NCI-H226 (cell line): ENCODE results near the gene HSPA6.
"Not testable (repeated sequence)": the region's sequence is repeated elsewhere in the genome, so short reads cannot be mapped to it uniquely, and the experiment has no call there.

Source experiments
- DNase-seq: peaks from one replicate; pipeline ENCODE4 v3.0.0-alpha.2; 2015

HSPA6 gene

DNA sequence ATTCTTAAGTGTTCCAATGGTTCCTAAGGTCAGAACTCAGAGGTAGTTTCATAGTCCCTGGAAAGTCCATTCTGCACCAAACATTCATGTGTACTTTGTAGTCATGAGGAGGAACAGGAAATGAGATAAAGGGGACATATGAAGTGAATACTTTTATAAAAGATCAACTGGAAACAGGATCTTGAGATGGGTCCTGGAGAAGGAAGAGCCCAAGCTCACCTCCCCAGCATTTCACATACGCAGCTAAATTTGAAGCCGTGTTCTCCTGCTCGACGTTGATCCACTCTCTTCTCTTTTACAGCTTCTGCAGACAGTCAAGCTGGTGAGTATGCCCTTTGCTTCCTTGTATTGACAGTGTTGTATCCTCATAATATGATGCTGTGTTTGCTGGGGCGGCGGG, 18.7 kb upstream of the HSPA6 start:
- no peak for DNase-seq

DNA sequence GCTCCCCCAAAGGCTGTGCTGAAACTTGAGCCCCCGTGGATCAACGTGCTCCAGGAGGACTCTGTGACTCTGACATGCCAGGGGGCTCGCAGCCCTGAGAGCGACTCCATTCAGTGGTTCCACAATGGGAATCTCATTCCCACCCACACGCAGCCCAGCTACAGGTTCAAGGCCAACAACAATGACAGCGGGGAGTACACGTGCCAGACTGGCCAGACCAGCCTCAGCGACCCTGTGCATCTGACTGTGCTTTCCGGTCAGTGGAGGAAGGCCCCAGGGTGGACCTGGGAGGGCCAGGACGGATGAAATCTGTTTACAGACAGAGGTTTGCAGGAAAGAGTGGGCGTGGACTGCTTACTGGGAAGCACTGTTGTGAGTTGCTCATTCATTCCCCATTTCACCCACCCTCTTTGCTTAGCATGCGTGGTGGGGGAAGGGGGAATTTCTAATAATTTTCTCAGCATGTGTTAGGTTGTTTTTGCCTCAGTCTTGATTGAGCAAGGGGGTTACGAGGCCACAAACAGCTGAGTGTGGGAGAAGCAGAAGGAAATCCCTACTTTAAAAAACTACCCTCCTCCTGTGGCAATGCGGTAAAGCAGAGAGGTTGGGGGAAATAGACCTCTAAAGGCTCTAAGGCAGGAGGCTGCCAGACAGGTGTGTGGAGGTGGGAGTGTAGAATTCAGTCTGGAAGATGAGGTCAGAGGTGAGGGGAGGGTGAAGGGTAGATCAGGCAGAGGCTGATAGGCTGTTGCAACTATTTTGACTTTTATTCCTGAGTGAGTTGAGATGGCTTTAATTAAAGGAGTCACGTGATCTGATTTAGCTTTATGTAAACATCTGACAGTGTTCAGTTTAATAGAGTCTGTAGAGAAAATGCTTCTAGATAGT, 17.8 kb upstream of the HSPA6 start:
- no peak for DNase-seq

DNA sequence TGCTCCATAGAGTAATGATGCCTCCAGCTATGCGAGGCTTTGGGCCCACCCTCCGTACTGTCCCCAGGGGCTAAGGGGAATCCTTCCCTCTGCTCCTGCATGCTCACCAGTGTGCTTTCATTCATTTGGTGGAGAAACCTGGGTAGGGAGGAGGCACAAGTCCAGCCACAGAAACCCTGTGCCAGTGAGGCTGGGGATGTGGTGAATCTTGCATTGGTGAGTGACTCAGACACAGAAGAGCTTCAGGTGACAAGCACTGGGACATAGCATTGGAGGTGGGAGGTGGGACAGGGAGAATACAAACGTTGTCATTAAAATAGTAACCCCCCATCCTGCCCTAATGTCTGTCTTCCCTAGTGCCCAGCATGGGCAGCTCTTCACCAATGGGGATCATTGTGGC, 13.9 kb upstream of the HSPA6 start:
- no peak for DNase-seq

DNA sequence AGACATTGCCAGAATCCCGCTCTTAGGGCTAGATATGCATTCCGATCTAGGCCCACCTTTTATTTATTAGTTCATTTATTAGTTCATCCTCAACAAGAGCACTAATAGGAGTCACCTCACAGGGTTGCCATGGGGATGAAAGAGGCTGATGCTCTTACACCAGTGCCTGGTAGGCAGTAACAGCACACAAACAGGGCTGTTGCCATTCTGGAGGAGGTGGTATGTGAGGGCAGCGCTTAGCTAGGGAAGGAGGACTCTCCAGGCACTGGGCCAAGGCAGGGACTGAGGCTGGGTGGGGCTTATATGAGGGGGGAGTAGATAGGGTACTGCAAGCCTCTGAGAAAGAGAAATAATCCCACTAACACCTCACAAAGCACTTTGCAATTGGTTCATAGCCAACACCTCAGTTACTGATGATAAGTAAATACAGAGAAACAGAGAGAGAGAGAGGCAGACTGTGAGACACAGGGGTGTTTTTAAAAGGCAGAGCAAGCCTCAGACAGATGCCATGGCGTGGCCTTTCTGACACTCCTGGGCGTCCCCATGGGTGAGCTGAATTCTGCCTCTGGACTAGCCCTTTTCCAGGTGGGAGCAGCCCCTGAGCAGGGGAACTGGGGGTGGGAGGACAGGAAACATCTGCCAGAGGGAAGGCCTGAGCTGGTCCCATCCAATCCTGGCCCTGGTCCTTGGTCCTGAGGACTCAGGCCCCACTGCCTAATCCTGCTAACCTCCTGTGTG, 13.2 kb upstream of the HSPA6 start:
- DNase-seq, result peak; percentile 14

DNA sequence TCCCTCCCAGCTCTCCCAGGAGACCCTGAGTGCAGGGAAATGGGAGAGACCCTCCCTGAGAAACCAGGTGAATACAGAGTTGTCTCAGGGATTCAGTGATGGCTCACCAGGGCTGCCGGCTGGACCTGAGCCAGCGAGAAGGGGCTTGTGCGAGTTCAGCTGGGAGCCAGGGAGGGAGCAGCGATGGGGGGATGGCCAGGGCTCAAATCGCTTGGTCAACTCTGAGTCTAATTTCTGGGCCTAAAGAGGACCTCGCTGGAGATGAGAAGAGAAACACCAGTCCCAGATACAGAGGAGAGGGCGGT, 12.6 kb upstream of the HSPA6 start:
- no peak for DNase-seq

DNA sequence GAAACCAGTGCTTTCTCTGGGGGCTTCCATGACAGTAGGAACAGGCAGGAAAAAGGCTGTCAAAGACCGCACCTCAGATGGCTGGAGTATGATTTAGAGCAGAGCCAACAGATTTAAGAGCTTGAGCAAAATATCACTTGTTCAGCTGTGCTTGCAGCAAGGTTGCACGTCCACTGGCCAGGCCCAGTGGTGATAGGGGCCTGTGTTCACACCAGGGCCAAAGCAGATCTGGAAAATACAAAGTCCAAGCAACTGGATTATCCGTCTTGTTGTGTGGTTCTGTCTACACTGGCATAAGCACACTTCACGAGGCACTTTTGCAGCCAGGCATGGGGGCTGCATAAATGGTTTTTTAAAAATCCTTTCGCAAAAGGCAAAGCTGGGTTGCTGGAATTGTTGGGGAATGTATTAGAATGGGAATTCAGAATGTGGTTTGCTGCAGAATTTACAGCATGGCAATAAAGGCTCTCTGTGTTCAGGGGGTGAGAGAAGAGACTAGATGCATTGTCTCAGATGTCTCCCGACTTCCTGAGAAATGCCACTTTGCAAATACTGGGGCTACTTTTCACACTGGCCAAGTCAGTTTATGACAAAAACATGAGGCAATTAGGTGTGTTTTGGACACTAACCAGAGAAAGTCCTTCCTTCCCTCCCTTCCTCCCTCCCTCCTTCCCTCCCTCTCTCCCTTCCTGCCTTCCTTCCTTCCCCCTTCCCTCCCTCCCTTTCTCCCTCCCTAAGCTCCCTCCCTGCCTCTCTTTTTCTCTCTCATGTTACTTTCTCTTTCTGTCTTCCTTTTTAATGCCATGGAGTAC, 11.5 kb upstream of the HSPA6 start:
- not testable (repeated sequence) for DNase-seq

DNA sequence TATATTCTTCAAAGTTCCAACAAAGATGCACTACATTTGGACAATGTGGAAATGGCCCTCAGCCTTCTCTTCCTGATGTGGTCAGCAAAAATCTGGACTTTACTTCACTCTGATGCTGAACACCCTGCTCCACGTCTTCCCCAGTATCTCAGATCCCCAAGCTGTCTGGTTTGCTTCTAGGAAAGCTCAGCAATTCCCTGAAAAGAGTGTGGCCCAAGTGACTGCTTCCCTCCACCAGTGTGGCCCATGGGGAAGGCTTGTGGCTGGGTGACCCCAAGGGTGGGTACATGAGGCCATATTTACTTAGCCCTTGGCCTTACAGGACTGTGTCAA, 10.9 kb upstream of the HSPA6 start:
- DNase-seq, result not testable (repeated sequence)

DNA sequence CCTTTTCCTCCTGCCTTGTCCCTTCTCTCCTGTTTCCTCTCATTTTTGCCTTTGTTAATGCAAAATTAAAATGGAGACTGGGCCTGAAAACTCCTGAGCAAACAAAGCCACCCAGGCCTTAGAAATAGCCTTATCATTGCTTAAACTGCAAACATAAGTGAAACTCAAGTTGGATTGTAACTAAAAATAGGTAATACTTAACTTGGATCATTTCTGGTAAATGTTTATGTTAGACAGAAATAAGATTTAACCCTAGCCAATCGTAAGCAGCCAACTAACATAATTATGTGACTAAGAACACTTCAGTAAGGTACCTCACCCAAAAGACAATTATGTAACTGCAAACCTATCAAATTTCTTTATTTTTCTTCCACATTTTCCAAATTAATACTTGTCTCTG, 10.4 kb upstream of the HSPA6 start:
- not testable (repeated sequence) for DNase-seq

DNA sequence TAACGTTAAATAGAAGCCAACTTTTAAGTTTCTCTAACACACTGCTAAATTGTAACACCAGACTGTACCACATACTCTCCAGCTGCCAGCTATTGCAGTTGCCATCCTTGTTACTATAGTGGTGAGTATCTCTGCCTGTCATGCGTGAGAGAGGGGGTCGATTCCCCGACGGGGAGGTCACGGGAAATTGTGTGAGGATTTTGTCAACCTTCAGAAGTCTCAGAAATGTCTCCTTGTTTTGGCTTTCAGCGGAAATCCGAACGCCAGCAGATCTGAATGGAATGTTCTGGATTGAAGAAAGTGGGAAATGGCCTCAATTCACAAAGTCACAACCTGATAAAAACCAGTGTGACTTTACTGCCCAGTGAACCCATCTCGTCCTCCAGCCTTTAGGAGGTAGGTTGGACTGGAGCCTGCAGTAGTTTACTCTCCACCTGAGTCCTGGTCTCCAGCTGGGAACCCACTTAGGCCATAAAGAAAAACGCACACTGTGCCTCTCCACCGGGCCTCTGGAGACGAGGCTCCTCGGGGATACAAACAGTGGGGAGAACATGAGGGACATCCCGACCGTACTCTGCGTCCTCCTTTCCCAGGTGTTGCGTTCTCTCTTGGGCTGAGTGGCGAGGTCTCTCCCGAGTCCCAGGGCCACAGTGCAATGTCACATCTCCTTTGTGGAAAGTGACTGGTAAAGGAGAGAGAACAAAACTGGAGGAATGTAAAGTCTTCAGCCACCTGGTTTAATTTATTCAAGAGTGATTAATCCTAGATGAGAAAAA, 1.1 kb upstream of the HSPA6 start:
- DNase-seq, result not testable (repeated sequence)

DNA sequence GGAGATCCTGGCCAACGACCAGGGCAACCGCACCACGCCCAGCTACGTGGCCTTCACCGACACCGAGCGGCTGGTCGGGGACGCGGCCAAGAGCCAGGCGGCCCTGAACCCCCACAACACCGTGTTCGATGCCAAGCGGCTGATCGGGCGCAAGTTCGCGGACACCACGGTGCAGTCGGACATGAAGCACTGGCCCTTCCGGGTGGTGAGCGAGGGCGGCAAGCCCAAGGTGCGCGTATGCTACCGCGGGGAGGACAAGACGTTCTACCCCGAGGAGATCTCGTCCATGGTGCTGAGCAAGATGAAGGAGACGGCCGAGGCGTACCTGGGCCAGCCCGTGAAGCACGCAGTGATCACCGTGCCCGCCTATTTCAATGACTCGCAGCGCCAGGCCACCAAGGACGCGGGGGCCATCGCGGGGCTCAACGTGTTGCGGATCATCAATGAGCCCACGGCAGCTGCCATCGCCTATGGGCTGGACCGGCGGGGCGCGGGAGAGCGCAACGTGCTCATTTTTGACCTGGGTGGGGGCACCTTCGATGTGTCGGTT, 477 bp downstream of the HSPA6 start:
- DNase-seq, result not testable (repeated sequence)

DNA sequence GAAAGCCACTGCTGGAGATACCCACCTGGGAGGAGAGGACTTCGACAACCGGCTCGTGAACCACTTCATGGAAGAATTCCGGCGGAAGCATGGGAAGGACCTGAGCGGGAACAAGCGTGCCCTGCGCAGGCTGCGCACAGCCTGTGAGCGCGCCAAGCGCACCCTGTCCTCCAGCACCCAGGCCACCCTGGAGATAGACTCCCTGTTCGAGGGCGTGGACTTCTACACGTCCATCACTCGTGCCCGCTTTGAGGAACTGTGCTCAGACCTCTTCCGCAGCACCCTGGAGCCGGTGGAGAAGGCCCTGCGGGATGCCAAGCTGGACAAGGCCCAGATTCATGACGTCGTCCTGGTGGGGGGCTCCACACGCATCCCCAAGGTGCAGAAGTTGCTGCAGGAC, 981 bp downstream of the HSPA6 start:
- not testable (repeated sequence) for DNase-seq

DNA sequence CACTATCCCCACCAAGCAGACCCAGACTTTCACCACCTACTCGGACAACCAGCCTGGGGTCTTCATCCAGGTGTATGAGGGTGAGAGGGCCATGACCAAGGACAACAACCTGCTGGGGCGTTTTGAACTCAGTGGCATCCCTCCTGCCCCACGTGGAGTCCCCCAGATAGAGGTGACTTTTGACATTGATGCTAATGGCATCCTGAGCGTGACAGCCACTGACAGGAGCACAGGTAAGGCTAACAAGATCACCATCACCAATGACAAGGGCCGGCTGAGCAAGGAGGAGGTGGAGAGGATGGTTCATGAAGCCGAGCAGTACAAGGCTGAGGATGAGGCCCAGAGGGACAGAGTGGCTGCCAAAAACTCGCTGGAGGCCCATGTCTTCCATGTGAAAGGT, 1.6 kb downstream of the HSPA6 start:
- DNase-seq, result not testable (repeated sequence)

DNA sequence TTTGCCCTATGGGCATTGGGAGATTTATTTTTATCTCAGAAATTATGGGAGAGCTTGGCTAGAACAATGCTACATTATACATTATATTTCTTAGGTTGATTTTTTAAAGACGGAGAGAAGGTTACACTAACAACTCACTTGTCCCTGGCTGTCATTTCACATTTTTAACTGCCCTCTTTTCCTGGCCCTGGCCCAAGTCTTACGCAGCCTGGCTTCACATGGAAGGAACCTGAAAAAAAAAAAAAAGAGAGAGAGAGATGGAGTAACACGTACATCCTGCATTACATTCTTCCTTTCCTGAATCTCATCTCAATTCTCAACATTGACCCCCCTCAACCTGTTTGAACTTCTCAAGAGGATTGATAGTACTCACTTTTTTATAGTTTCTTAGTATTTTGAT, 4.2 kb downstream of the HSPA6 start:
- DNase-seq, result not testable (repeated sequence)

DNA sequence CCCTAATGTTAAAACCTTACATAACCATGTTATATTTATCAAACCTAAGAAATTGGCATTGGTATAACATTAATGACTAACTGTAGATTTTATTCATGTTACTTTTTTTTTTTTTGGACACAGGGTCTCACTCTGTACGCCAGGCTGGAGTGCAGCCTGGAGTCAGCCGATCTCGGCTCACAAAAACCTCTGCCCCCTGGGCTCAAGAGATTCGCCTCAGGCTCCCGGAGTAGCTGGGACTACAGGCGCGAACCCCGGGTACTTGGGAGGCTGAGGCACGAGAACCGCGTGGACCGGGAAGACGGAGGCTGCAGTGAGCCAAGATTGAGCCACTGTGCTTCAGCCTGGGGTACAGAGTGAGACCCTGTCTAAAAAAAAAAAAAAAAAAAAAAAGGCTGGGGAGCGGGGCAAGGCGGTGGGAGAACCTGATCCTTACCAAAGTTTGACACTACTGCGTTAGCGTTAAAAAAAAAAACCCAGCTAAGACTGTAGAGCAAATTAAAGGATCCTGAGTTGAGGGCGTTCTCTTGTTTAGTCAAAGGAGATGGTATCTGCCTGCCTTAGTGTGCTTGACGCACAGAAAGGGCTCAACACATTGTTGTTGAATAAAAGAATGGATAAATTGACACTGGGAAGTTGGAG, 5.2 kb downstream of the HSPA6 start:
- DNase-seq, result not testable (repeated sequence)

DNA sequence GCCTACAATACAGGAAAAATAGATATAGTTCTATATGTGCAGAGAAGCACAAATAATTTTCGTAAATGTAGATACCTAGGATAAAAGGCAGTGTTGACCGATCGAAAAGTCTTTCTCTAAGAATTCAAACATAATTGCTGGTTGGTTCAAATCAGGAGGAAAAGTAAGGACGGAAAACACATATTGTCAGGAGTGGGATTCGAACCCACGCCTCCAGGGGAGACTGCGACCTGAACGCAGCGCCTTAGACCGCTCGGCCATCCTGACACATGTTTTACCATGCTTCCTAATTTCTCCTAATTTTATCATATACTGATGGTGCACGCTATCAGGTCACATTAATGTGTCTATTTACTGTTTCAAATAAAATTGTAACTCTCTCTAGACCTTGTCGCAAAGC, 5.8 kb downstream of the HSPA6 start:
- DNase-seq, result peak; percentile 41

DNA sequence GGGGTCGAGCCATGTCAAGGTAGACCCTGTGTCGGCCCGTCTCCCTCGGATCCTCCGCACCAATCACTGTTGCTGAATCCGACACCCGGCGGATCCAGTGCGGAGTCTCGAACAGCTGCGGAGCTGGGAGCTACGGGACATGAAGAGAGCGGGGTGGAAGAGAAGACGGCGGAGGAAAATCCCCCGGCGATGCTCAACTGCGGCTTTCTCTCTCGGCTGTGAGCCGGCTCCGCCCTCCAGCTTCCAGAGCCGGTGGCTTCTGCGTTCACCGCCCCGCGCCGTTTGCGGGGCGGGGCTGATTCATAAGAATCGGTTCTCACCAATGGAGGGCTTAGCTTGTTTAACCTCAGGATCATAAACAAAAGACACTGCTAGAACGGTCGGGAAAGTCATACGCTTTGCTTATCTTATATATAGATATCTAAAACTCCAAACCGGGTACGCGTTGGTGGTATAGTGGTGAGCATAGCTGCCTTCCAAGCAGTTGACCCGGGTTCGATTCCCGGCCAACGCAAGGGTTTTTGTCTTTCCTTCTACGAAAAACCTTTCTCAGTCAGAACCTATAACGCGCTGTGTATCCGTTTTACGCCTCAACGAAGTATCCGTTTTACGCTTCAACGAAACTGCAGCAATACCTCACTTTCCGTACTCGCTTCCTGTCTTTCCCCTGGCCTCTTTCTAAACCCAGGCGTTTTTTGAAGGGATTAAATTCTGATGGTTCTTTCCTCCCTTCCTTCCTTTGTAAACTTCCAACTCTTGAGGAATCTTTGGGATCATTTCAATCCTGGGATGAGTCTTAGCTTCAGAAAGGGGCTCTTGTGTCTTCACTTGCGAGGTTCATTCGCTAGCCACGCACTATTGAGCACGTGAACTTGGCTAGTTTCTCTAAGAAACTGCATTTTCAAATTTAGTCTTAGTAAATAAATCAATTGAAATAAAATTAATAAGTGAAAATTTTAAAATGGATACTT, 6.6 kb downstream of the HSPA6 start:
- peak; percentile 92 for DNase-seq

DNA sequence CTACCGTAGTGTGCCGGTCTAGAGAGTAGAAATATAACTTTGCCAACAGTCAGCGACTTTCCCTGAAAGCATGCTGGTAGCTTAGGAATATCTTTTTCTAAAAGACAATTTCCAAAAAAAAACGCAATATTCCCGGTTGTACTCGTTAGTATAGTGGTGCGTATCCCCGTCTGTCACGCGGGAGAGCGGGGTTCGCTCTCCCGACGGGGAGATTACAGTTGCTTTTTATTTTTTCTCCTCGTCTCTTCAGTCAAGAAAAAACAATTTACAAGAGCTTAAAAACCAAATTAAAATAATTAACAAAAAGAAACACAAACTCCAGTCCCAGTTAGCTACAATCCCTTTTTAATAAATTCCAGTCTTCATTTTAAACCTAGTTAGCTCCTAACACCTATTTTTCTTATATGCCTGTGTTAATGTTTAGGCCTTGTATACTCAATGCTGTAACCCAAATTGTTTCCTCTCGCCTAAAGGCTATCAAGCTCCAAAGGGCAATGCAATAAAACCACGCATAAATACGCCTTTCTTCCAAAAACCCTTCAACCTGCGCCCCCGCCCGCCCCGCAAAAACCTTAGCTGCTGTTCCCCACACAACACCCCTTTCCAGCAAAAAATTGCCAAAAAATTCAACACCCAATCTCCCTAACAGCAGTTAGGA, 7.8 kb downstream of the HSPA6 start:
- no peak for DNase-seq

DNA sequence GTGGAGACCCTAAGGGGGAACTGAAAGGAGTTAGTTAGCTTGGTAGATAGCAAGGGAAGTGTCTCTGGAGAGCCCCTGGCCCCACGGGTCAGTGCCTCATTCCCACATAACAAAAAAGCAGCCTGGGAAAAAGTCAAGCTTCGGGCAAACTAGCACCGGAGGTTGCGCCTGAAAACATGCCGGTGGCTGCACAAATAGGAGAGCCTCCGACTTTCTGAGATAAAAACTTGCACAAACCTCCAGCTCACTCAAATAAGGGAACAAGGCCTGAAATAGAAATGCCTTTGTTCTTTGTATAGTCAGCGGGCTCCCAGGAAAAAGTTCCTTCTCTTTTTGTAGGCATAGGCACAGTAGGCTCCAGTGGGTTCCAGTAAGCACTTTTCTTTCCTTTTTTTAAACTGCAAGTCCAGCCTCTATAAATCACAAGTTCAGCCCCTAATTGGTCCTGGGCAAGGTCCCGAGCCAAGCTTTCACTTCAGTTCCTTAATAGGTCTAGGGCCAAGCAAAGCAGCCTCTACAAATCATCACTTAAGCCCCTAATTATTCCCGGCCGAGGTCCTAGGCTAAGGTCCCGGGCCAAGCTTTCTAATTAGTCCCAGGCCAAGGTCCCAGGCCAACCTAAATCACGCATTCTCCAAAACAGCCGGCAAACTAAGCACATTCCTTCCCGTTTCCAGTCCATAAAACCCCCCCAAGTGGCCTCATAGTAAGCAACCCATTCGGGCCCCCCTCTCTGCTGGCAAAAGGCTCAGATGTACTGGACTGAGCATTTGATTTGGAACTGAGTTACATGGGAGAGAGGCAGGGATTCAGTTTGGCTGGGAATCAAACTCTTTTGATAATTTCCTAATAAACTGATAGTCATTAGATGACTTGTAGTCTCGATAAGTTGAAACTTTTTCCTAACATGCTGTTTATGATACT, 8.6 kb downstream of the HSPA6 start:
- not testable (repeated sequence) for DNase-seq

DNA sequence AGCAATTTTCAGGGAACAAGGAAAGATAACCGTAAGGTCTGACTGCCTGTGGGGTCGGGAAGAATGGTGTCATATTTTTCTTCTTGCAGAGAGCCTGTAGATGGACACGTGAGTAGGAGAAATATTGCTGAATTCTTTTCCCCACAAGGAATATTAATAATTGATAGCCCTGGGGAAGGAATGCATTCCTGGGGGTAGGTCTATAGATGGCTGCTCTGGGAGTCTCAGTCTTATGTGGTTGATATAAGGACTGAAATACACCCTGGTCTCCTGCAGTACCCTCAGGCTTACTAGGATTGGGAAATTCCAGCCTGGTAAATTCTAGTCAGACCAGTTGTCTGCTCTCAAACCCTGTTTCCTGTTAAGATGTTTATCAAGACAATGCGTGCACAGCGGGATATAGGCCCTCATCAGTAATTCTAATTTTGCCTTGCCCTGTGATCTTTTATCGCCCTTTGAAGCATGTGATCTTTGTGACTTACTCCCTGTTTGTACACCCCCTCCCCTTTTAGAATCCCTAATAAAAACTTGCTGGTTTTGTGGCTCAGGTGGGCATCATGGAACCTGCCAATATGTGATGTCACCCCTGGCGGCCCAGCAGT, 12.8 kb downstream of the HSPA6 start:
- not testable (repeated sequence) for DNase-seq
